SU-DHL-6 (cell line): Measurements from ENCODE around the gene TRPM2.

Experiments
- H2AFZ ChIP-seq: fragments of 200-600 bp; sonication (generic); 2 replicates; pipeline ENCODE4 v1.6.1; 2014; ENCODE audit warnings: low read depth, mild to moderate bottlenecking, moderate library complexity, mixed read lengths, antibody characterized with exemption, low read length; ENCODE audit not compliant: severe bottlenecking
- H3F3A ChIP-seq: fragments of 200-600 bp; shearing (Covaris generic); 2 replicates; pipeline ENCODE4 v1.6.0; 2016; ENCODE audit warnings: antibody characterized with exemption, mild to moderate bottlenecking; ENCODE audit not compliant: insufficient read depth
- H3K27ac ChIP-seq: fragments of 200-600 bp; sonication (generic); 2 replicates; pipeline ENCODE4 v1.5.1; 2016; ENCODE audit warnings: low read depth, mild to moderate bottlenecking, low read length, moderate library complexity, mixed read lengths
- H3K27me3 ChIP-seq: fragments of 200-600 bp; sonication (generic), shearing (Covaris generic); 2 replicates; pipeline ENCODE4 v1.6.0; 2014; ENCODE audit warnings: mild to moderate bottlenecking, low read length
- H3K36me3 ChIP-seq: fragments of 200-600 bp; sonication (generic); 2 replicates; pipeline ENCODE4 v1.6.1; 2014; ENCODE audit warnings: mild to moderate bottlenecking, low read length, mixed read lengths
- H3K4me2 ChIP-seq: fragments of 300-600, 200-600 bp; shearing (Covaris generic), sonication (generic); 2 replicates; pipeline ENCODE4 v1.6.0; 2014; ENCODE audit warnings: low read length, low read depth, mild to moderate bottlenecking; ENCODE audit not compliant: poor library complexity, severe bottlenecking
- H3K4me3 ChIP-seq: fragments of 200-600 bp; sonication (generic); 2 replicates; pipeline ENCODE4 v1.5.1; 2014; ENCODE audit warnings: antibody characterized with exemption, low read length, mild to moderate bottlenecking, mixed read lengths; ENCODE audit not compliant: insufficient read depth, poor library complexity, severe bottlenecking
- H3K79me2 ChIP-seq: fragments of 200-600 bp; sonication (generic); 2 replicates; pipeline ENCODE4 v1.6.1; 2014; ENCODE audit warnings: mild to moderate bottlenecking, low read length, moderate library complexity; ENCODE audit not compliant: insufficient read depth
- H3K9ac ChIP-seq: fragments of 200-600 bp; sonication (generic); 2 replicates; pipeline ENCODE4 v1.7.0; 2014; ENCODE audit warnings: mild to moderate bottlenecking, low read length
- H3K9me2 ChIP-seq: fragments of 200-600 bp; sonication (generic); replicated peaks from 2 replicates; pipeline ENCODE4 v1.6.1; 2014; ENCODE audit warnings: low read length; ENCODE audit not compliant: insufficient read depth
- H3K9me3 ChIP-seq: fragments of 200-600 bp; sonication (generic); 2 replicates; pipeline ENCODE4 v1.6.1; 2014; ENCODE audit warnings: low read length, mixed read lengths; ENCODE audit not compliant: insufficient read depth
- H4K20me1 ChIP-seq: fragments of 200-600 bp; sonication (generic); 2 replicates; pipeline ENCODE4 v1.6.1; 2014; ENCODE audit warnings: low read depth, mild to moderate bottlenecking, antibody characterized with exemption, low read length, moderate library complexity, mixed read lengths
- CTCF ChIP-seq: fragments of 200-600 bp; sonication (generic); IDR thresholded peaks from one replicate; pipeline ENCODE4 v1.5.1; 2017; ENCODE audit warnings: antibody characterized with exemption, mild to moderate bottlenecking, low read length, moderate library complexity; ENCODE audit not compliant: insufficient read depth, poor library complexity, severe bottlenecking
- EZH2phosphoT487 ChIP-seq: fragments of 200-600 bp; sonication (generic), shearing (Covaris generic); conservative IDR thresholded peaks from 2 replicates; pipeline ENCODE4 v1.6.1; 2018; ENCODE audit warnings: mild to moderate bottlenecking, antibody characterized with exemption, low read length, moderate library complexity, mixed read lengths

The TRPM2 gene

GRCh38 chr21:44462086-44462833, 108.8 kb downstream of the TRPM2 start:
- no peak overlapping the region for H2AFZ ChIP-seq
- H3K4me3 ChIP-seq, result no peak overlapping the region
- H3K9me3 ChIP-seq, result no peaks in the 10 kb centered on the region
- H3K36me3 ChIP-seq, result no peaks in the 10 kb centered on the region
- H3K79me2 ChIP-seq, result no peaks in the 10 kb centered on the region
- H3K9me2 ChIP-seq, result no peaks in the 10 kb centered on the region
- no peak overlapping the region for H3K27ac ChIP-seq
- H4K20me1 ChIP-seq, result no peaks in the 10 kb centered on the region
- H3K4me2 ChIP-seq, result no peak overlapping the region
- no peaks in the 10 kb centered on the region for H3K27me3 ChIP-seq
- H3K9ac ChIP-seq, result no peak overlapping the region
- TF ChIP-seq EZH2phosphoT487 (no peak), CTCF (no peak)
- H3F3A ChIP-seq, result no peaks in the 10 kb centered on the region

- H3K9me2 ChIP-seq, result no peaks in the 10 kb centered on the region
- TF ChIP-seq EZH2phosphoT487 (no peak), CTCF (no peak)
- no peak overlapping the region for H2AFZ ChIP-seq
- H3F3A ChIP-seq, result no peaks in the 10 kb centered on the region
- H3K27ac ChIP-seq, result no peak overlapping the region
- H3K9ac ChIP-seq, result no peak overlapping the region
- H3K4me3 ChIP-seq, result no peak overlapping the region
- H3K36me3 ChIP-seq, result no peaks in the 10 kb centered on the region
- H3K4me2 ChIP-seq, result no peak overlapping the region
- no peaks in the 10 kb centered on the region for H4K20me1 ChIP-seq
- no peaks in the 10 kb centered on the region for H3K9me3 ChIP-seq
- no peaks in the 10 kb centered on the region for H3K79me2 ChIP-seq
- no peaks in the 10 kb centered on the region for H3K27me3 ChIP-seq
Measured at GRCh38 chr21:44462834-44463200, 109.4 kb downstream of the TRPM2 start.

DNA sequence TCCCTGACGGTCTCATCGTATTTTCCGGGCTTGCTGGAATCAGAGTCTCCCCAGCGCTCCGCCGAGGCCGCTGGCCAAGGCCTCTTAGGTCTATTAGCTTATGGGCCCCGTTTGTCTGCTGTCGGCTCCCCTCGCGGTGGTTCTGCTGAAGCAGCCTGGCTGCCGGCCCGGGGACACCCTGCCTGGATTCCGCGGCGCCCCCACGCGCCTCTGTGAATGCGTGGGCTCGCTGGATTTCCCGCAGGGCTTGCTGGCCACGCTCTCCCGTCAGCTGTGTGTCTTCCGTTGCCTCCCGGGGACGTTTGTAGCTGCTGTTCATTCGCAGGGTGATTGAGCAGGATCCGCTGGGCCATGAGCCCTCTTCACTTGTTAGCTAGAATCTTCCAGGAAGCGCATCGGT, 110.3 kb downstream of the TRPM2 start:
- H3K27me3 ChIP-seq, result no peaks in the 10 kb centered on the region
- H3K9ac ChIP-seq, result no peak overlapping the region
- no peak overlapping the region for H3K4me3 ChIP-seq
- no peaks in the 10 kb centered on the region for H4K20me1 ChIP-seq
- no peaks in the 10 kb centered on the region for H3K79me2 ChIP-seq
- no peak overlapping the region for H3K27ac ChIP-seq
- no peaks in the 10 kb centered on the region for H3K36me3 ChIP-seq
- no peak overlapping the region for H2AFZ ChIP-seq
- no peaks in the 10 kb centered on the region for H3K9me2 ChIP-seq
- no peak for TF ChIP-seq EZH2phosphoT487
- no peaks in the 10 kb centered on the region for H3K9me3 ChIP-seq
- H3F3A ChIP-seq, result no peaks in the 10 kb centered on the region
- H3K4me2 ChIP-seq, result no peak overlapping the region

- Histone ChIP-seq H3K9me2 (no peaks in the 10 kb centered on the region), H3K9ac (no peak overlapping the region), H4K20me1 (no peaks in the 10 kb centered on the region), H3K4me2 (no peak overlapping the region), H3K4me3 (no peak overlapping the region), H3K36me3 (no peaks in the 10 kb centered on the region), H3K27me3 (no peaks in the 10 kb centered on the region), H3K79me2 (no peaks in the 10 kb centered on the region), H3F3A (no peaks in the 10 kb centered on the region), H3K27ac (no peak overlapping the region), H3K9me3 (no peaks in the 10 kb centered on the region), H2AFZ (no peak overlapping the region)
- TF ChIP-seq CTCF (no peak), EZH2phosphoT487 (no peak)
Measured at GRCh38 chr21:44464351-44464750, 110.9 kb downstream of the TRPM2 start.
